ENCODE measurements around the gene PRDM5. TPM values are rescaled to one million over a fixed set of nuclear protein-coding genes. Genes with fewer than 3 reads are reported as not detected.

Gene PRDM5
- total RNA-seq, 1 experiment from 2014 or later, result 0.85 TPM

- no TSS peak for BruUV-seq (replicated peaks)
- no peak for DNase-seq
- Histone ChIP-seq H3K4me1 (replicated peaks; ENCODE audit: insufficient read depth) (no peaks in the 10 kb centered on the region), H3K36me3 (ENCODE audit: low read depth) (no peaks in the 10 kb centered on the region), H3K27me3 (ENCODE audit: insufficient read depth, low read depth) (no peaks in the 10 kb centered on the region), H3K4me3 (no peak overlapping the region), H3K27ac (no peak overlapping the region), H2AFZ (no peak overlapping the region), H3F3A (ENCODE audit: insufficient read depth, low read depth) (no peaks in the 10 kb centered on the region), H3K9me2 (ENCODE audit: insufficient read depth) (no peaks in the 10 kb centered on the region), H4K20me1 (ENCODE audit: insufficient read depth) (no peaks in the 10 kb centered on the region; the same call in 1 of the 2 replicates), H3K4me2 (no peak overlapping the region), H3K79me2 (ENCODE audit: low read depth) (no peaks in the 10 kb centered on the region), H3K9me3 (ENCODE audit: insufficient read depth, low read depth) (no peaks in the 10 kb centered on the region)
- intact Hi-C loops (cut with micrococcal nuclease; ENCODE audit: unreplicated experiment), result no loop called here
- ChIA-PET CTCF (no interaction called here), POLR2A (ENCODE audit: unreplicated experiment) (no interaction called here)
- no peak for TF ChIP-seq EZH2 (IDR thresholded peaks at IDR 0.05; ENCODE audit: low read depth)
- TF ChIP-seq CTCF (conservative IDR thresholded peaks at IDR 0.05), result no peak
Observed at GRCh38 chr4:120785202-120785601, 137.3 kb downstream of the PRDM5 start.

- H3K4me2 ChIP-seq, result no peak overlapping the region
- no peaks in the 10 kb centered on the region for H3K9me3 ChIP-seq (ENCODE audit: insufficient read depth, low read depth)
- H3K27me3 ChIP-seq (ENCODE audit: insufficient read depth, low read depth), result no peaks in the 10 kb centered on the region
- no peaks in the 10 kb centered on the region; the same call in 1 of the 2 replicates for H4K20me1 ChIP-seq (ENCODE audit: insufficient read depth)
- no peaks in the 10 kb centered on the region for H3K9me2 ChIP-seq (ENCODE audit: insufficient read depth)
- no peak for DNase-seq
- H3K36me3 ChIP-seq (ENCODE audit: low read depth), result no peaks in the 10 kb centered on the region
- no peaks in the 10 kb centered on the region for H3K79me2 ChIP-seq (ENCODE audit: low read depth)
- CTCF ChIA-PET, result no interaction called here
- POLR2A ChIA-PET (ENCODE audit: unreplicated experiment), result no interaction called here
- H3K4me1 ChIP-seq (replicated peaks; ENCODE audit: insufficient read depth), result no peaks in the 10 kb centered on the region
- H3K4me3 ChIP-seq, result no peak overlapping the region
- no peaks in the 10 kb centered on the region for H3F3A ChIP-seq (ENCODE audit: insufficient read depth, low read depth)
- BruUV-seq (replicated peaks), result no TSS peak
- intact Hi-C loops (cut with micrococcal nuclease; ENCODE audit: unreplicated experiment), result no loop called here
- no peak overlapping the region for H2AFZ ChIP-seq
- no peak overlapping the region for H3K27ac ChIP-seq
- no peak for TF ChIP-seq CTCF (conservative IDR thresholded peaks at IDR 0.05)
- TF ChIP-seq EZH2 (IDR thresholded peaks at IDR 0.05; ENCODE audit: low read depth), result no peak
Observed at GRCh38 chr4:120777459-120777858, 145.1 kb downstream of the PRDM5 start.

- POLR2A ChIA-PET (ENCODE audit: unreplicated experiment), result no interaction called here
- H3K4me1 ChIP-seq (replicated peaks; ENCODE audit: insufficient read depth), result no peaks in the 10 kb centered on the region
- CTCF ChIA-PET, result no interaction called here
- no peaks in the 10 kb centered on the region for H3K36me3 ChIP-seq (ENCODE audit: low read depth)
- no peak overlapping the region for H3K4me2 ChIP-seq
- no peaks in the 10 kb centered on the region for H3K27me3 ChIP-seq (ENCODE audit: insufficient read depth, low read depth)
- TF ChIP-seq CTCF (conservative IDR thresholded peaks at IDR 0.05) (no peak), EZH2 (IDR thresholded peaks at IDR 0.05; ENCODE audit: low read depth) (no peak)
- H4K20me1 ChIP-seq (ENCODE audit: insufficient read depth), result no peaks in the 10 kb centered on the region
- no peaks in the 10 kb centered on the region for H3K79me2 ChIP-seq (ENCODE audit: low read depth)
- BruUV-seq (replicated peaks), result no TSS peak
- no peaks in the 10 kb centered on the region for H3K9me2 ChIP-seq (ENCODE audit: insufficient read depth)
- no peak overlapping the region for H2AFZ ChIP-seq
- no peaks in the 10 kb centered on the region for H3F3A ChIP-seq (ENCODE audit: insufficient read depth, low read depth)
- DNase-seq, result no peak
- no peaks in the 10 kb centered on the region for H3K9me3 ChIP-seq (ENCODE audit: insufficient read depth, low read depth)
- no peak overlapping the region for H3K27ac ChIP-seq
- no peak overlapping the region for H3K4me3 ChIP-seq
- intact Hi-C loops (cut with micrococcal nuclease; ENCODE audit: unreplicated experiment), result no loop called here
Observed at GRCh38 chr4:120775431-120775830, 147.1 kb downstream of the PRDM5 start.
